ENCODE data around the gene OLFML3. TPM values are rescaled to one million over a fixed set of nuclear protein-coding genes. Genes with fewer than 3 reads are reported as not detected.

The OLFML3 gene
- total and polyA plus RNA-seq, 2 donors (not counting 1 experiment from before 2014, with no cell fraction given): 0.32 TPM; not detected in 1

GRCh38 chr1:113945329-113945728, 33.9 kb upstream of the OLFML3 start:
- Histone ChIP-seq H3K9ac (ENCODE audit: low read length) (no peak overlapping the region), H2AFZ (ENCODE audit: insufficient read depth, low read depth, low read length, poor library complexity, severe bottlenecking) (no peak overlapping the region), H3K9me3 (ENCODE audit: control extremely low read depth in 1 of 3, control insufficient read depth in 2 of 3, insufficient read depth in 1 of 3, low read length in 2 of 3) (no peaks in the 10 kb centered on the region), H3K4me2 (replicated peaks; ENCODE audit: low read depth, low read length, poor library complexity, severe bottlenecking) (no peak overlapping the region), H4K20me1 (ENCODE audit: control insufficient read depth, insufficient read depth, low read length, poor library complexity, severe bottlenecking) (peaks cover 32% of the 10 kb centered on the region), H3K79me2 (ENCODE audit: control insufficient read depth, insufficient read depth, low read length) (peaks cover 87% of the 10 kb centered on the region), H3K27ac (ENCODE audit: low read length in 2 of 2) (no peak overlapping the region), H3K36me3 (replicated peaks in 1 of 2; ENCODE audit: control extremely low read depth in 1 of 2, control insufficient read depth in 1 of 2, extremely low read depth in 1 of 2, insufficient read depth in 2 of 2, low read length in 1 of 2) (peaks cover 0 to 16% of the 10 kb centered on the region in 2 experiments), H3K27me3 (replicated peaks in 1 of 4; ENCODE audit: control extremely low read depth in 1 of 4, control insufficient read depth in 3 of 4, insufficient read depth in 4 of 4, low read length in 3 of 4) (no peaks in the 10 kb centered on the region), H3K4me1 (ENCODE audit: control insufficient read depth in 2 of 2, insufficient read depth in 2 of 2, low read length in 2 of 2) (peaks cover 23 to 30% of the 10 kb centered on the region in 2 donors), H3K4me3 (ENCODE audit: control extremely low read depth in 1 of 5, extremely low read depth in 1 of 5, insufficient read depth in 1 of 5, low read depth in 2 of 5, low read length in 4 of 5) (no peak overlapping the region)
- Mint-ChIP-seq H3K4me1 (peaks cover 46% of the 10 kb centered on the region), H3K27ac (no peak overlapping the region), H3K27me3 (no peaks in the 10 kb centered on the region), H3K9me3 (ENCODE audit: insufficient read depth) (no peaks in the 10 kb centered on the region), H3K4me3 (no peak overlapping the region)
- ChIA-PET CTCF (interaction anchor here (1.0 to 1.4 kb wide), 2 partner anchors 14 to 17 kb away, joined by 3 read pairs; no protein-coding TSS in a partner anchor), POLR2A (no interaction called here)
- no CpG with 5 or more reads among the region's 1 CpG for WGBS (ENCODE audit: insufficient coverage)
- intact Hi-C loops (cut with micrococcal nuclease): loop anchor here (5.0 kb wide), 1 partner anchor 108 kb away; no protein-coding TSS in a partner anchor
- no peak for DNase-seq
- ATAC-seq (ENCODE audit: low read depth): no peak
- TF ChIP-seq CTCF (IDR thresholded peaks at IDR 0.05): no peak

- peaks cover 39% of the 10 kb centered on the region for H3K4me1 Mint-ChIP-seq
- peaks cover 32% of the 10 kb centered on the region for H4K20me1 ChIP-seq (ENCODE audit: control insufficient read depth, insufficient read depth, low read length, poor library complexity, severe bottlenecking)
- H3K4me1 ChIP-seq (ENCODE audit: control insufficient read depth in 2 of 2, insufficient read depth in 2 of 2, low read length in 2 of 2): peaks cover 16 to 25% of the 10 kb centered on the region in 2 donors
- H3K27me3 Mint-ChIP-seq: no peaks in the 10 kb centered on the region
- intact Hi-C loops (cut with micrococcal nuclease): loop anchor here (5.0 kb wide), 1 partner anchor 109 kb away; no protein-coding TSS in a partner anchor
- no peaks in the 10 kb centered on the region for H3K9me3 ChIP-seq (ENCODE audit: control extremely low read depth in 1 of 3, control insufficient read depth in 2 of 3, insufficient read depth in 1 of 3, low read length in 2 of 3)
- TF ChIP-seq EZH2 (IDR thresholded peaks at IDR 0.05; ENCODE audit: borderline replicate concordance, insufficient read depth, low read depth, low read length, poor library complexity, severe bottlenecking) (no peak), CTCF (IDR thresholded peaks at IDR 0.05) (no peak)
- H3K4me2 ChIP-seq (replicated peaks; ENCODE audit: low read depth, low read length, poor library complexity, severe bottlenecking): peak overlapping the region; percentile 7
- H3K4me3 Mint-ChIP-seq: peak overlapping the region; percentile 33
- H3K27ac Mint-ChIP-seq: no peak overlapping the region
- POLR2A ChIA-PET: no interaction called here
- no peak overlapping the region for H2AFZ ChIP-seq (ENCODE audit: insufficient read depth, low read depth, low read length, poor library complexity, severe bottlenecking)
- no peak overlapping the region for H3K4me3 ChIP-seq (ENCODE audit: control extremely low read depth in 1 of 5, extremely low read depth in 1 of 5, insufficient read depth in 1 of 5, low read depth in 2 of 5, low read length in 4 of 5)
- no peak overlapping the region for H3K9ac ChIP-seq (ENCODE audit: low read length)
- DNase-seq (no peak), ATAC-seq (ENCODE audit: low read depth) (no peak)
- CTCF ChIA-PET: interaction anchor here (1.3 to 1.4 kb wide), 2 partner anchors 16 to 86 kb away, joined by 3 to 4 read pairs; no protein-coding TSS in a partner anchor
- H3K36me3 ChIP-seq (replicated peaks in 1 of 2; ENCODE audit: control extremely low read depth in 1 of 2, control insufficient read depth in 1 of 2, extremely low read depth in 1 of 2, insufficient read depth in 2 of 2, low read length in 1 of 2): peaks cover 0 to 9% of the 10 kb centered on the region in 2 experiments
- no peaks in the 10 kb centered on the region for H3K9me3 Mint-ChIP-seq (ENCODE audit: insufficient read depth)
- no peak overlapping the region for H3K27ac ChIP-seq (ENCODE audit: low read length in 2 of 2)
- WGBS (ENCODE audit: insufficient coverage): 7% methylated on average over 1 of the region's 1 CpG
- H3K27me3 ChIP-seq (replicated peaks in 1 of 4; ENCODE audit: control extremely low read depth in 1 of 4, control insufficient read depth in 3 of 4, insufficient read depth in 4 of 4, low read length in 3 of 4): no peaks in the 10 kb centered on the region
- H3K79me2 ChIP-seq (ENCODE audit: control insufficient read depth, insufficient read depth, low read length): peaks cover 87% of the 10 kb centered on the region
Measured at GRCh38 chr1:113946112-113946511, 33.2 kb upstream of the OLFML3 start.

All from B cell (primary cell).